ENCODE results near the gene LSP1.

Gene LSP1

DNA sequence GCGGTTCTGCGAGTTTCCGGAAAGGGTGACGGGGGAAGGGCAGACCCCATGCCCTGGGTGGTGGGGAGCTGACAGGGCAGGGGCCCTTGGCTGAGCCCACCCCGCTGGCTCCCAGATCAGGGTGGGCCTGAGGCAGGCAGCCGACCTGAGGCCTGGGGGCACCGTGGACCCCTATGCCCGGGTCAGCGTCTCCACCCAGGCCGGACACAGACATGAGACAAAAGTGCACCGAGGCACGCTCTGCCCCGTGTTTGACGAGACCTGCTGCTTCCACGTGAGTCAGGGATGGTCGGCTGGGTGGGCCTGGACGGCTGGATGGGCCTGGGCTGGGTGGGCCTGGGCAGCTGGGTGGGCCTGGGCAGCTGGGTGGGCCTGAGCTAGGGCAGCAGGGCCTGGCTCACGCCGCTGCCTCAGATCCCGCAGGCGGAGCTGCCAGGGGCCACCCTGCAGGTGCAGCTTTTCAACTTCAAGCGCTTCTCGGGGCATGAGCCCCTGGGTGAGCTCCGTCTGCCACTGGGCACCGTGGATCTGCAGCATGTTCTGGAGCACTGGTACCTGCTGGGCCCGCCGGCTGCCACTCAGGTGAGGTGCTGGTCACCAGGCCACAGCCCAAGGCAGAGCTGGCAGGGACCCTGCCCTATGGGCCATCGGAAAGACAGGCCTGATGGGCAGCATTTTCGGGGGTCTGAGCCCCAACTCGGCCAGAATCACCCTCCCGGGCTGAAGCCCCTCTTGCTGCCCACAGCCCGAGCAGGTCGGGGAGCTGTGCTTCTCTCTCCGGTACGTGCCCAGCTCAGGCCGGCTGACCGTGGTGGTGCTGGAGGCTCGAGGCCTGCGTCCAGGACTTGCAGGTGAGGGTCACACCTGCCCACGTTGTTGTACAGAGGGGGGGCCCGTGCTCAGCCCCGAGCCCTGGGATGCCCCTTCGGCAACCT is 16.6 kb upstream of the LSP1 start:
- no peak for TF ChIP-seq ARNTL (CRISPR knock-in tag; IDR thresholded peaks at IDR 0.05; ENCODE audit: borderline replicate concordance, low read depth)
- TF ChIP-seq, protein P1, sequence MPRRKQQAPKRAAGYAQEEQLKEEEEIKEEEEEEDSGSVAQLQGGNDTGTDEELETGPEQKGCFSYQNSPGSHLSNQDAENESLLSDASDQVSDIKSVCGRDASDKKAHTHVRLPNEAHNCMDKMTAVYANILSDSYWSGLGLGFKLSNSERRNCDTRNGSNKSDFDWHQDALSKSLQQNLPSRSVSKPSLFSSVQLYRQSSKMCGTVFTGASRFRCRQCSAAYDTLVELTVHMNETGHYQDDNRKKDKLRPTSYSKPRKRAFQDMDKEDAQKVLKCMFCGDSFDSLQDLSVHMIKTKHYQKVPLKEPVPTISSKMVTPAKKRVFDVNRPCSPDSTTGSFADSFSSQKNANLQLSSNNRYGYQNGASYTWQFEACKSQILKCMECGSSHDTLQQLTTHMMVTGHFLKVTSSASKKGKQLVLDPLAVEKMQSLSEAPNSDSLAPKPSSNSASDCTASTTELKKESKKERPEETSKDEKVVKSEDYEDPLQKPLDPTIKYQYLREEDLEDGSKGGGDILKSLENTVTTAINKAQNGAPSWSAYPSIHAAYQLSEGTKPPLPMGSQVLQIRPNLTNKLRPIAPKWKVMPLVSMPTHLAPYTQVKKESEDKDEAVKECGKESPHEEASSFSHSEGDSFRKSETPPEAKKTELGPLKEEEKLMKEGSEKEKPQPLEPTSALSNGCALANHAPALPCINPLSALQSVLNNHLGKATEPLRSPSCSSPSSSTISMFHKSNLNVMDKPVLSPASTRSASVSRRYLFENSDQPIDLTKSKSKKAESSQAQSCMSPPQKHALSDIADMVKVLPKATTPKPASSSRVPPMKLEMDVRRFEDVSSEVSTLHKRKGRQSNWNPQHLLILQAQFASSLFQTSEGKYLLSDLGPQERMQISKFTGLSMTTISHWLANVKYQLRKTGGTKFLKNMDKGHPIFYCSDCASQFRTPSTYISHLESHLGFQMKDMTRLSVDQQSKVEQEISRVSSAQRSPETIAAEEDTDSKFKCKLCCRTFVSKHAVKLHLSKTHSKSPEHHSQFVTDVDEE (CRISPR knock-in tag; IDR thresholded peaks at IDR 0.05) = no peak
- no peak for TF ChIP-seq CSDC2 (CRISPR knock-in tag; IDR thresholded peaks at IDR 0.05)
- TF ChIP-seq, protein P2, sequence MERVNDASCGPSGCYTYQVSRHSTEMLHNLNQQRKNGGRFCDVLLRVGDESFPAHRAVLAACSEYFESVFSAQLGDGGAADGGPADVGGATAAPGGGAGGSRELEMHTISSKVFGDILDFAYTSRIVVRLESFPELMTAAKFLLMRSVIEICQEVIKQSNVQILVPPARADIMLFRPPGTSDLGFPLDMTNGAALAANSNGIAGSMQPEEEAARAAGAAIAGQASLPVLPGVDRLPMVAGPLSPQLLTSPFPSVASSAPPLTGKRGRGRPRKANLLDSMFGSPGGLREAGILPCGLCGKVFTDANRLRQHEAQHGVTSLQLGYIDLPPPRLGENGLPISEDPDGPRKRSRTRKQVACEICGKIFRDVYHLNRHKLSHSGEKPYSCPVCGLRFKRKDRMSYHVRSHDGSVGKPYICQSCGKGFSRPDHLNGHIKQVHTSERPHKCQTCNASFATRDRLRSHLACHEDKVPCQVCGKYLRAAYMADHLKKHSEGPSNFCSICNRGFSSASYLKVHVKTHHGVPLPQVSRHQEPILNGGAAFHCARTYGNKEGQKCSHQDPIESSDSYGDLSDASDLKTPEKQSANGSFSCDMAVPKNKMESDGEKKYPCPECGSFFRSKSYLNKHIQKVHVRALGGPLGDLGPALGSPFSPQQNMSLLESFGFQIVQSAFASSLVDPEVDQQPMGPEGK (CRISPR knock-in tag; IDR thresholded peaks at IDR 0.05; ENCODE audit: borderline replicate concordance) = no peak
- no peak for TF ChIP-seq PPARA (CRISPR knock-in tag; IDR thresholded peaks at IDR 0.05; ENCODE audit: borderline replicate concordance)
- TF ChIP-seq GLIS3 (CRISPR knock-in tag; IDR thresholded peaks at IDR 0.05) = no peak
- no peak for TF ChIP-seq ZNF565 (CRISPR knock-in tag; conservative IDR thresholded peaks at IDR 0.05; ENCODE audit: low read depth)
- no peak for TF ChIP-seq BACH2 (CRISPR knock-in tag; IDR thresholded peaks at IDR 0.05; ENCODE audit: borderline replicate concordance)
- TF ChIP-seq SNAI2 (CRISPR knock-in tag; IDR thresholded peaks at IDR 0.05) = no peak
- TF ChIP-seq, protein P3, sequence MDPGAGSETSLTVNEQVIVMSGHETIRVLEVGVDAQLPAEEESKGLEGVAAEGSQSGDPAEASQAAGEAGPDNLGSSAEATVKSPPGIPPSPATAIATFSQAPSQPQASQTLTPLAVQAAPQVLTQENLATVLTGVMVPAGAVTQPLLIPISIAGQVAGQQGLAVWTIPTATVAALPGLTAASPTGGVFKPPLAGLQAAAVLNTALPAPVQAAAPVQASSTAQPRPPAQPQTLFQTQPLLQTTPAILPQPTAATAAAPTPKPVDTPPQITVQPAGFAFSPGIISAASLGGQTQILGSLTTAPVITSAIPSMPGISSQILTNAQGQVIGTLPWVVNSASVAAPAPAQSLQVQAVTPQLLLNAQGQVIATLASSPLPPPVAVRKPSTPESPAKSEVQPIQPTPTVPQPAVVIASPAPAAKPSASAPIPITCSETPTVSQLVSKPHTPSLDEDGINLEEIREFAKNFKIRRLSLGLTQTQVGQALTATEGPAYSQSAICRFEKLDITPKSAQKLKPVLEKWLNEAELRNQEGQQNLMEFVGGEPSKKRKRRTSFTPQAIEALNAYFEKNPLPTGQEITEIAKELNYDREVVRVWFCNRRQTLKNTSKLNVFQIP (CRISPR knock-in tag; IDR thresholded peaks at IDR 0.05; ENCODE audit: borderline replicate concordance, low read depth) = no peak
- no peak for TF ChIP-seq ZNF8 (CRISPR knock-in tag; IDR thresholded peaks at IDR 0.05)
- TF ChIP-seq TOX (CRISPR knock-in tag; IDR thresholded peaks at IDR 0.05; ENCODE audit: borderline replicate concordance) = no peak
- TF ChIP-seq OSR1 (CRISPR knock-in tag; IDR thresholded peaks at IDR 0.05) = no peak
- TF ChIP-seq, protein P4, sequence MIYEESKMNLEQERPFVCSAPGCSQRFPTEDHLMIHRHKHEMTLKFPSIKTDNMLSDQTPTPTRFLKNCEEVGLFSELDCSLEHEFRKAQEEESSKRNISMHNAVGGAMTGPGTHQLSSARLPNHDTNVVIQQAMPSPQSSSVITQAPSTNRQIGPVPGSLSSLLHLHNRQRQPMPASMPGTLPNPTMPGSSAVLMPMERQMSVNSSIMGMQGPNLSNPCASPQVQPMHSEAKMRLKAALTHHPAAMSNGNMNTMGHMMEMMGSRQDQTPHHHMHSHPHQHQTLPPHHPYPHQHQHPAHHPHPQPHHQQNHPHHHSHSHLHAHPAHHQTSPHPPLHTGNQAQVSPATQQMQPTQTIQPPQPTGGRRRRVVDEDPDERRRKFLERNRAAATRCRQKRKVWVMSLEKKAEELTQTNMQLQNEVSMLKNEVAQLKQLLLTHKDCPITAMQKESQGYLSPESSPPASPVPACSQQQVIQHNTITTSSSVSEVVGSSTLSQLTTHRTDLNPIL (CRISPR knock-in tag; IDR thresholded peaks at IDR 0.05; ENCODE audit: low read depth) = no peak
- ATAC-seq = no peak

DNA sequence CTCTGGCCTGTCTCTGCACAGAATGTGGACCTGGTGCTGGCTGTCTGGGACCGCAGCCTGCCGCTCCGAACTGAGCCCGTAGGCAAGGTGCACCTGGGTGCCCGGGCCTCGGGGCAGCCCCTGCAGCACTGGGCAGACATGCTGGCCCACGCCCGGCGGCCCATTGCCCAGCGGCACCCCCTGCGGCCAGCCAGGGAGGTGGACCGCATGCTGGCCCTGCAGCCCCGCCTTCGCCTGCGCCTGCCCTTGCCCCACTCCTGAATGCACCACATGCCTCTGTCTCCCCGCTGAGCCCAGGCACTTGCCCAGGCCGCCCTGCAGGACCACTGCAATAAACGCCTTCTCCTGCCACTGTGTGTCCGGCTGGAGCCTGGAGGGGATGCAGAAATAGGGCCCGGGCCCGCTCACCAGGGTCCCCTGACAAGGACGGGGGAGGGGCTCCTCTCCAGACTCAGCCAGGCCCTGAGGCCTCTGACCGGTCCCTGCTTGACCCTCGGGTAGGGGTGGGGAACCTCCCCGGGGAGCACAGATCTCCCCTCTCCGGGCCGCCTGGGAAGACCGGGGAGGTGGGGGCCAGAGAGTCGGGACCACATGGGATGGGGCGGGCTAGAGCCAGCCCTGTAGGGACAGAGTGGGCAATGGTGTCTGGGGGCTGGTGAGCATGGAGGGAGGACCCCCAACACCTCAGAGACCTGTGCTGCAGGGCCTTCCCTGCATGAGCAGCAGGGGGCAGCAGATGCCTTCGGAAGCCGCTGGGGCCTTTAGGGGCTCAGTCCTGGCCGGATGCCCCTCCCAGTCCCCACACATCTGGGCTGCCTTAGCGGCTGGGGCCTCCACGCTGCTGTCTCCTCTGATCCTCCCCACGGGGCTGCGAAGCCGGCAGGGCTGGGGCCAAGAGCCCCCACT is 15.5 kb upstream of the LSP1 start:
- ATAC-seq = peak; percentile 86
- TF ChIP-seq CSDC2 (CRISPR knock-in tag; IDR thresholded peaks at IDR 0.05) = no peak
- TF ChIP-seq, protein P1 (CRISPR knock-in tag; IDR thresholded peaks at IDR 0.05) = no peak
- TF ChIP-seq, protein P2 (CRISPR knock-in tag; IDR thresholded peaks at IDR 0.05; ENCODE audit: borderline replicate concordance) = no peak
- TF ChIP-seq GLIS3 (CRISPR knock-in tag; IDR thresholded peaks at IDR 0.05) = no peak
- no peak for TF ChIP-seq SNAI2 (CRISPR knock-in tag; IDR thresholded peaks at IDR 0.05)
- no peak for TF ChIP-seq ZNF8 (CRISPR knock-in tag; IDR thresholded peaks at IDR 0.05)
- TF ChIP-seq ZNF70 (CRISPR knock-in tag; IDR thresholded peaks at IDR 0.05) = no peak
- no peak for TF ChIP-seq OSR1 (CRISPR knock-in tag; IDR thresholded peaks at IDR 0.05)
- no peak for TF ChIP-seq ZFP3 (CRISPR knock-in tag; IDR thresholded peaks at IDR 0.05)

Data from SK-N-SH treated with all-trans-retinoic acid at 6 μM for 48 hours (cell line).